Stomach (tissue), 9 donors: ENCODE measurements around the gene CCL18. TPM values are rescaled to one million over a fixed set of nuclear protein-coding genes. Genes with fewer than 3 reads are reported as not detected.
"Not testable (repeated sequence)": the region's sequence is repeated elsewhere in the genome, so short reads cannot be mapped to it uniquely, and the experiment has no call there.

Source experiments
- DNase-seq, 2 donors: peaks; one replicate each; pipeline versions ENCODE4 v3.0.0 to v3.0.0-alpha.2; 2013 to 2019
- H3K27ac ChIP-seq, 5 donors: fragments of 200-600 bp in 4 of 5; sonication (generic) in 4 of 5; one replicate each; pipeline ENCODE4 v1.5.1; 2013 to 2019; ENCODE audit warnings: mild to moderate bottlenecking in 1 of 5, moderate library complexity in 1 of 5
- H3K27me3 ChIP-seq, 3 donors: fragments of 200-600 bp; sonication (generic); one replicate each; pipeline ENCODE4 v1.5.1; 2017 to 2019; ENCODE audit warnings: mixed run types in 1 of 3
- H3K36me3 ChIP-seq, 4 donors: fragments of 200-600 bp; sonication (generic); 1 replicate in 3 of 4; 2 replicates in 1 of 4; pipeline ENCODE4 v1.5.1; 2016 to 2019
- H3K4me1 ChIP-seq, 4 donors: fragments of 200-600 bp; sonication (generic); one replicate each; pipeline ENCODE4 v1.5.1; 2016 to 2019
- H3K4me3 ChIP-seq, 4 donors: fragments of 200-600 bp; sonication (generic) in 3 of 4; one replicate each; pipeline ENCODE4 v1.5.1; 2016 to 2019; ENCODE audit warnings: mild to moderate bottlenecking in 1 of 4
- H3K9me3 ChIP-seq, 4 donors: fragments of 200-600 bp; sonication (generic); one replicate each; pipeline ENCODE4 v1.5.1; 2016 to 2019
- EP300 ChIP-seq: sonication (generic); formaldehyde crosslinking; IDR thresholded peaks from one replicate; pipeline ENCODE4 v1.6.1; 2017; ENCODE audit warnings: antibody characterized with exemption
- POLR2A ChIP-seq, 4 donors: fragments of 450-650 bp; IDR thresholded peaks; one replicate each; pipeline ENCODE4 v1.6.1; 2016; ENCODE audit warnings: antibody characterized with exemption in 4 of 4, control low read depth in 2 of 4, mild to moderate bottlenecking in 1 of 4, moderate library complexity in 1 of 4
- POLR2AphosphoS5 ChIP-seq, 3 donors: sonication (generic); formaldehyde crosslinking; IDR thresholded peaks; one replicate each; pipeline ENCODE4 v1.6.1; 2016; ENCODE audit warnings: antibody characterized with exemption in 3 of 3
- WGBS, 5 donors: extraction: QIAGEN DNeasy Blood & Tissue Kit in 3 of 5; methylation state at CpG; one replicate each; pipeline versions ENCODE4 v1.1.5 to v1.1.7; 2013 to 2018; 5-methylcytosine and 5-hydroxymethylcytosine counted together
- intact Hi-C: fragments of 100-400 bp; cut with DNase I; formaldehyde crosslinking; loops from one replicate; pipeline ENCODE4 v1.15.1; 2023; ENCODE audit warnings: low total_unique reads
- polyA plus RNA-seq, 3 donors: library from polyadenylated mRNA; stranded (reverse); fragments of 200-250 nt; gene quantifications; one replicate each; pipeline ENCODE4 v1.2.3, GENCODE V29; 2013
- small RNA-seq, 4 donors: library from RNA; depleted of rRNA; stranded (forward); fragments of <200 nt; gene quantifications; one replicate each; pipeline ENCODE3, GENCODE V24; 2016
- total RNA-seq, 5 donors: library from RNA; depleted of rRNA; stranded (reverse); fragments of >200 nt; gene quantifications; one replicate each; pipeline versions ENCODE4 v1.1.0 to v1.2.3, GENCODE V29; 2014 to 2016
- TF ChIP-seq, protein P1 (sequence below), 7 experiments: fragments of 450-650 bp in 4 of 7; fragments of 200-600 bp in 3 of 7; sonication (generic) in 3 of 7; IDR thresholded peaks; one replicate each; pipeline ENCODE4 v1.5.1; 2016 to 2019; ENCODE audit warnings: antibody characterized with exemption in 7 of 7, control low read depth in 2 of 7, mild to moderate bottlenecking in 1 of 7
- donor health status: healthy with polysubstance abuse.
- donor health status: Bipolar disorder and iron deficiency.
- donor health status: healthy.

CCL18 gene
- total and polyA plus RNA-seq, 8 donors = 0.87 to 12.2 (median 2.5) TPM; not detected in 4

DNA sequence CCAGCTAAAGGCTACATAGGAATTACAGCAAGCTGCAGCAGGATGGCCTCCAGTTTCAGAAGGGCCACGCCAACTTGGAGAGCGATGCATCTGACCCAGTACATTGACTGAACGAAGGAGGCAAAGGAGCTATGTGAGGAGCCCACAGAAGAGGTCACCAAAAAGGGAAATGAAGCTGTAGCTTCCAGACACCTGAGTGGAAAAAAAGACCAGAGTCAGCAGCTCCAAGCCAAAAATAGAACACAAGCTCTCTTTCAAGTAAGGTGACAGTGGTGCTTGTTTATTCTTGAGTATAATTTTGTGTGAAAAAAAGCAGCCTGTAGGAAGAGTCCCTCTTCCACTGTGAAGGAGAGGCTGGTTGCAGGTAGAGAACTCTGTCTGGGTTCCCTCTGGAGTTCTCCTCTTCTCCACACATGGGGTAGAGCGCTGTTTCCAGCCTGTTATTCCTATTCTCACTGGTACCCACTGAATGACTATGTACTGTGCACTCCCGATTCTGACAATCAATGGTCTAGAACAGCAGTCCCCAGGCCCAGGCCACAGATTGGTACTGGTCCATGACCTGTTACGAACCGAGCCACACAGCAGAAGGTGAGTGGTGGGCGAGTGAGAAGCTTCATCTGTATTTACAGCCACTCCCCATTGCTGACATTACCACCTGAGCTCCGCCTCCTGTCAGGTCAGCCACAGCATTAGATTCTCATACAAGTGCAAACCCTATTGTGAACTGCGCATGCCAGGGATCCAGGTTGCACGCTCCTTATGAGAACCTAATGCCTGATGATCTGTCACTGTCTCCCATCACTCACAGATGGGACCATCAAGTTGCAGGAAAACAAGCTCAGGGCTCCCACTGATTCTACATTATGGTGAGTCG lies 54.6 kb downstream of the CCL18 start:
- Histone ChIP-seq H3K4me1 (no peaks in the 10 kb centered on the region), H3K9me3 (no peaks in the 10 kb centered on the region), H3K36me3 (no peaks in the 10 kb centered on the region), H3K27me3 (peaks cover 0 to 11% (median 0%) of the 10 kb centered on the region in 3 donors), H3K27ac (no peak overlapping the region), H3K4me3 (no peak overlapping the region)
- TF ChIP-seq EP300 = no peak
- TF ChIP-seq POLR2AphosphoS5 (IDR thresholded peaks at IDR 0.05) = no peak
- no peak for TF ChIP-seq POLR2A (IDR thresholded peaks at IDR 0.05)
- TF ChIP-seq, protein P1, sequence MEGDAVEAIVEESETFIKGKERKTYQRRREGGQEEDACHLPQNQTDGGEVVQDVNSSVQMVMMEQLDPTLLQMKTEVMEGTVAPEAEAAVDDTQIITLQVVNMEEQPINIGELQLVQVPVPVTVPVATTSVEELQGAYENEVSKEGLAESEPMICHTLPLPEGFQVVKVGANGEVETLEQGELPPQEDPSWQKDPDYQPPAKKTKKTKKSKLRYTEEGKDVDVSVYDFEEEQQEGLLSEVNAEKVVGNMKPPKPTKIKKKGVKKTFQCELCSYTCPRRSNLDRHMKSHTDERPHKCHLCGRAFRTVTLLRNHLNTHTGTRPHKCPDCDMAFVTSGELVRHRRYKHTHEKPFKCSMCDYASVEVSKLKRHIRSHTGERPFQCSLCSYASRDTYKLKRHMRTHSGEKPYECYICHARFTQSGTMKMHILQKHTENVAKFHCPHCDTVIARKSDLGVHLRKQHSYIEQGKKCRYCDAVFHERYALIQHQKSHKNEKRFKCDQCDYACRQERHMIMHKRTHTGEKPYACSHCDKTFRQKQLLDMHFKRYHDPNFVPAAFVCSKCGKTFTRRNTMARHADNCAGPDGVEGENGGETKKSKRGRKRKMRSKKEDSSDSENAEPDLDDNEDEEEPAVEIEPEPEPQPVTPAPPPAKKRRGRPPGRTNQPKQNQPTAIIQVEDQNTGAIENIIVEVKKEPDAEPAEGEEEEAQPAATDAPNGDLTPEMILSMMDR (IDR thresholded peaks at IDR 0.05) = no peak
- DNase-seq = no peak
- 82 to 90% (median 88%) methylated on average over 12 of the region's 12 CpGs for WGBS, 5 donors
- intact Hi-C loops = no loop called here

DNA sequence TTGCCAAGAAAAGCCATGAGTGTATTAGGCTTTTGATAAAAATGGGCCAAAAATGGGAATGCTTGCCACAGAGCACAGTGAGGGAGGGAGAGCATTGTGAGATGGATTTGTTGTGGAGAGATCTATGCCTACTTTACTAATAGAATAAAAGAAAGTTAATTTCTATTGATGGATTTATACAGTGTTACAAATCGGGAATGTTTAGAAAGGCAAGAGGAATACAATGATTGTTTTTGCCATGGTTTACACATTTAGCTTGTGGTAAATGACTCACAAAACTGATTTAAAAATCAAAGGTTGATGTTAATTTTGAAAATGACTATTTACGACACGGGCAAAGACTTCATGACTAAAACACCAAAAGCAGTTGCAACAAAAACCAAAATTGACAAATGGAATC lies 56.1 kb downstream of the CCL18 start:
- 68 to 79% (median 70%) methylated on average over 3 of the region's 3 CpGs for WGBS, 5 donors
- no peaks in the 10 kb centered on the region for H3K36me3 ChIP-seq
- H3K4me1 ChIP-seq = no peaks in the 10 kb centered on the region
- intact Hi-C loops = no loop called here
- no peak for TF ChIP-seq POLR2A (IDR thresholded peaks at IDR 0.05)
- no peak for TF ChIP-seq POLR2AphosphoS5 (IDR thresholded peaks at IDR 0.05)
- H3K27ac ChIP-seq = no peak overlapping the region
- no peak for DNase-seq
- H3K4me3 ChIP-seq = no peak overlapping the region
- H3K9me3 ChIP-seq = peaks cover 5 to 6% (median 5%) of the 10 kb centered on the region in 4 donors
- H3K27me3 ChIP-seq = peaks cover 0 to 16% (median 0%) of the 10 kb centered on the region in 3 donors

DNA sequence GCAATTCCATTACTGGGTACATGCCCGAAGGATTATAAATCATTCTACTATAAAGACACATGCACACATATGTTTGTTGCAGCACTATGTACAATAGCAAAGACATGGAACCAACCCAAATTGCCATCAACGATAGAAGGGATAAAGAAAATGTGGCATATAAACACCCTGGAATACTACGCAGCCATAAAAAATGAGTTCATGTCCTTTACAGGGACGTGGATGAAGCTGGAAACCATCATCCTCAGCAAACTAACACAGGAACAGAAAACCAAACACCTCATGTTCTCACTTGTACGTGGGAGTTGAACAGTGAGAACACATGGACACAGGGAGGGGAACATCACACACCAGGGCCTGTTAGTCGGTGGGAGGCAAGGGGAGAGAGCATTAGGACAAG lies 57.0 kb downstream of the CCL18 start:
- H3K27me3 ChIP-seq = peaks cover 0 to 23% (median 0%) of the 10 kb centered on the region in 3 donors

More for the DNA sequence above, 57.0 kb downstream of the CCL18 start:
- H3K4me3 ChIP-seq, H3K27ac ChIP-seq, H3K4me1 ChIP-seq, DNase-seq, intact Hi-C loops, H3K36me3 ChIP-seq: not testable (repeated sequence)
- H3K9me3 ChIP-seq = peaks cover 13 to 14% (median 14%) of the 10 kb centered on the region in 4 donors
- WGBS, 5 donors = 56 to 76% (median 67%) methylated on average over 6 of the region's 6 CpGs

Small RNA genes lying within 50 kb of the gene (small RNA-seq; reads per million reads assigned to genes)
- gene RN7SL301P = 0 reads per million in 4 donors

Other genes starting within 250 kb of the CCL18 start
- under 1 TPM in 1 of 5 donors, not detected in 4; 0.29 TPM for gene HEATR9, start 195.4 kb upstream of the CCL18 start, total RNA-seq
- not detected for gene HEATR9, start 195.4 kb upstream of the CCL18 start, polyA plus RNA-seq
- gene CCL5, start 183.9 kb upstream of the CCL18 start, total RNA-seq = 10 to 100 TPM in 1 of 5 donors, 1 to 10 TPM in 2, not detected in 2; 2.0 to 21.7 (median 2.6) TPM
- gene CCL5, start 183.9 kb upstream of the CCL18 start, polyA plus RNA-seq = 10 to 100 TPM in 1 of 3 donors, 1 to 10 TPM in 2; 4.9 to 32.2 (median 5.7) TPM
- gene RDM1, start 133.5 kb upstream of the CCL18 start, total RNA-seq = 1 to 10 TPM in 1 of 5 donors, not detected in 4; 5.9 TPM
- under 1 TPM in 1 of 3 donors, not detected in 2; 0.98 TPM for gene RDM1, start 133.5 kb upstream of the CCL18 start, polyA plus RNA-seq
- gene LYZL6, start 120.6 kb upstream of the CCL18 start, total RNA-seq = not detected
- not detected for gene LYZL6, start 120.6 kb upstream of the CCL18 start, polyA plus RNA-seq
- gene CCL16, start 82.8 kb upstream of the CCL18 start, total RNA-seq = under 1 TPM in 1 of 5 donors, not detected in 4; 0.72 TPM
- gene CCL16, start 82.8 kb upstream of the CCL18 start, polyA plus RNA-seq = under 1 TPM in 1 of 3 donors, not detected in 2; 0.15 TPM
- 1 to 10 TPM in 4 of 5 donors, under 1 TPM in 1; 0.58 to 8.4 (median 2.2) TPM for gene CCL14, start 77.5 kb upstream of the CCL18 start, total RNA-seq
- gene CCL14, start 77.5 kb upstream of the CCL18 start, polyA plus RNA-seq = 10 to 100 TPM in 2 of 3 donors, 1 to 10 TPM in 1; 2.9 to 80.3 (median 19.6) TPM
- 1 to 10 TPM in 1 of 5 donors, not detected in 4; 1.2 TPM for gene CCL15, start 62.7 kb upstream of the CCL18 start, total RNA-seq
- gene CCL15, start 62.7 kb upstream of the CCL18 start, polyA plus RNA-seq = not detected
- 1 to 10 TPM in 1 of 5 donors, not detected in 4; 1.4 TPM for gene CCL23, start 46.3 kb upstream of the CCL18 start, total RNA-seq
- 1 to 10 TPM in 1 of 3 donors, not detected in 2; 4.8 TPM for gene CCL23, start 46.3 kb upstream of the CCL18 start, polyA plus RNA-seq
- gene CCL3, start 25.9 kb downstream of the CCL18 start, total RNA-seq = 1 to 10 TPM in 2 of 5 donors, not detected in 3; 2.9 to 7.2 TPM
- 10 to 100 TPM in 1 of 3 donors, 1 to 10 TPM in 2; 2.0 to 19.1 (median 2.9) TPM for gene CCL3, start 25.9 kb downstream of the CCL18 start, polyA plus RNA-seq
- 10 to 100 TPM in 1 of 5 donors, 1 to 10 TPM in 2, not detected in 2; 1.8 to 10.7 (median 9.3) TPM for gene CCL4, start 39.6 kb downstream of the CCL18 start, total RNA-seq
- 1 to 10 TPM; 1.6 to 8.1 (median 8.1) TPM for gene CCL4, start 39.6 kb downstream of the CCL18 start, polyA plus RNA-seq
- gene TBC1D3B, start 112.4 kb downstream of the CCL18 start, total RNA-seq = 1 to 10 TPM in 2 of 5 donors, not detected in 3; 1.5 to 1.7 TPM
- gene TBC1D3B, start 112.4 kb downstream of the CCL18 start, polyA plus RNA-seq = 1 to 10 TPM in 1 of 3 donors, under 1 TPM in 1, not detected in 1; 0.81 to 4.6 TPM
- 10 to 100 TPM in 1 of 5 donors, not detected in 4; 34.4 TPM for gene CCL3L1, start 132.5 kb downstream of the CCL18 start, total RNA-seq
- 1 to 10 TPM in 2 of 3 donors, under 1 TPM in 1; 0.30 to 2.7 (median 1.2) TPM for gene CCL3L1, start 132.5 kb downstream of the CCL18 start, polyA plus RNA-seq
- under 1 TPM in 1 of 5 donors, not detected in 4; 0.73 TPM for gene CCL4L2, start 146.8 kb downstream of the CCL18 start, total RNA-seq
- gene CCL4L2, start 146.8 kb downstream of the CCL18 start, polyA plus RNA-seq = 1 to 10 TPM in 2 of 3 donors, under 1 TPM in 1; 0.25 to 4.3 (median 3.5) TPM
- gene TBC1D3I, start 200.3 kb downstream of the CCL18 start, total RNA-seq = 1 to 10 TPM in 1 of 5 donors, not detected in 4; 5.8 TPM
- gene TBC1D3I, start 200.3 kb downstream of the CCL18 start, polyA plus RNA-seq = under 1 TPM in 1 of 3 donors, not detected in 2; 0.65 TPM